WTC11 (cell line): Measurements from ENCODE around the gene YIPF6. TPM values are rescaled to one million over a fixed set of nuclear protein-coding genes. Genes with fewer than 3 reads are reported as not detected.
A peak's percentile ranks its signal among the peaks of the same experiment; 100 is the strongest.
"Not testable (repeated sequence)": the region's sequence is repeated elsewhere in the genome, so short reads cannot be mapped to it uniquely, and the experiment has no call there.

Experiments
- ATAC-seq: fragments of 200-7000 bp; cut with Tn5 transposase; 2 replicates; pipeline ENCODE4 v1.10.0; 2021; ENCODE audit warnings: mild to moderate bottlenecking, moderate library complexity
- CTCF ChIA-PET: fragments of 300-600 bp; sonication (Branson Sonifier 250); formaldehyde crosslinking; loops from one replicate; lab custom pipeline; 2021; ENCODE audit warnings: antibody characterized with exemption; lab: Charles Lee
- POLR2A ChIA-PET: fragments of 350-600 bp; sonication (Branson Sonifier 250); formaldehyde crosslinking; loops from one replicate; lab custom pipeline; 2021; ENCODE audit warnings: antibody characterized with exemption; lab: Charles Lee
- DNase-seq: peaks from one replicate; pipeline ENCODE4 v3.0.0; 2021; ENCODE audit warnings: low spot score
- H3K27ac Mint-ChIP-seq: 2 replicates; pipeline ENCODE4 v1.8.0; 2021; ENCODE audit warnings: mixed read lengths
- H3K27me3 Mint-ChIP-seq: 2 replicates; pipeline ENCODE4 v1.8.0; 2021; ENCODE audit warnings: low read depth, mild to moderate bottlenecking, moderate library complexity, mixed read lengths
- H3K36me3 Mint-ChIP-seq: 2 replicates; pipeline ENCODE4 v1.8.0; 2021; ENCODE audit warnings: mixed read lengths
- H3K4me1 Mint-ChIP-seq: 2 replicates; pipeline ENCODE4 v1.8.0; 2022; ENCODE audit warnings: mixed read lengths
- H3K4me3 Mint-ChIP-seq: 2 replicates; pipeline ENCODE4 v1.8.0; 2021; ENCODE audit warnings: mild to moderate bottlenecking, moderate library complexity, mixed read lengths
- H3K9me3 Mint-ChIP-seq: 2 replicates; pipeline ENCODE4 v1.8.0; 2021; ENCODE audit warnings: mixed read lengths
- E2F4 ChIP-seq: sonication (generic); formaldehyde crosslinking; IDR thresholded peaks from 2 replicates; pipeline ENCODE4 v1.8.1; 2022; ENCODE audit warnings: low read depth, mild to moderate bottlenecking, moderate library complexity, missing genetic modification reagents, borderline replicate concordance
- ELF4 ChIP-seq: sonication (generic); formaldehyde crosslinking; IDR thresholded peaks from 2 replicates; pipeline ENCODE4 v1.8.1; 2022; ENCODE audit warnings: low read depth, mild to moderate bottlenecking, moderate library complexity, missing genetic modification reagents
- FOXP1 ChIP-seq: sonication (generic); formaldehyde crosslinking; IDR thresholded peaks from 2 replicates; pipeline ENCODE4 v1.8.0; 2022; ENCODE audit warnings: missing genetic modification reagents, mild to moderate bottlenecking, moderate library complexity, borderline replicate concordance
- GRHL2 ChIP-seq: fragments of 250-450 bp; sonication (Bioruptor Pico); IDR thresholded peaks from 2 replicates; pipeline ENCODE4 v1.8.0; 2022; ENCODE audit warnings: mild to moderate bottlenecking, moderate library complexity; ENCODE audit not compliant: insufficient replicate concordance, severe bottlenecking
- GTF2I ChIP-seq: fragments of 250-450 bp; sonication (Bioruptor Pico); conservative IDR thresholded peaks from 2 replicates; pipeline ENCODE4 v1.4.0; 2021; ENCODE audit warnings: mild to moderate bottlenecking
- KAT7 ChIP-seq: sonication (generic); formaldehyde crosslinking; IDR thresholded peaks from 2 replicates; pipeline ENCODE4 v1.8.1; 2023; ENCODE audit warnings: missing genetic modification reagents, mild to moderate bottlenecking, borderline replicate concordance
- MLX ChIP-seq: sonication (generic); formaldehyde crosslinking; IDR thresholded peaks from 2 replicates; pipeline ENCODE4 v1.8.1; 2023; ENCODE audit warnings: mild to moderate bottlenecking, missing genetic modification reagents, moderate library complexity
- MXD4 ChIP-seq: fragments of 250-450 bp; sonication (Bioruptor Pico); IDR thresholded peaks from 2 replicates; pipeline ENCODE4 v1.8.0; 2021; ENCODE audit warnings: mild to moderate bottlenecking, moderate library complexity, borderline replicate concordance
- MYBL2 ChIP-seq: sonication (generic); formaldehyde crosslinking; IDR thresholded peaks from 2 replicates; pipeline ENCODE4 v1.8.1; 2023; ENCODE audit warnings: mild to moderate bottlenecking, moderate library complexity, missing genetic modification reagents
- NFE2L1 ChIP-seq: sonication (generic); formaldehyde crosslinking; IDR thresholded peaks from 2 replicates; pipeline ENCODE4 v1.8.1; 2023; ENCODE audit warnings: missing genetic modification reagents
- NR2C2 ChIP-seq: sonication (generic); formaldehyde crosslinking; IDR thresholded peaks from 2 replicates; pipeline ENCODE4 v1.8.0; 2022; ENCODE audit warnings: mild to moderate bottlenecking, missing genetic modification reagents
- NR3C1 ChIP-seq: sonication (generic); formaldehyde crosslinking; conservative IDR thresholded peaks from 2 replicates; pipeline ENCODE4 v1.8.1; 2023; ENCODE audit warnings: low read depth, mild to moderate bottlenecking, missing genetic modification reagents
- SMAD3 ChIP-seq: sonication (generic); formaldehyde crosslinking; IDR thresholded peaks from 2 replicates; pipeline ENCODE4 v1.8.0; 2022; ENCODE audit warnings: missing genetic modification reagents, mild to moderate bottlenecking, borderline replicate concordance
- STAT6 ChIP-seq: sonication (generic); formaldehyde crosslinking; conservative IDR thresholded peaks from 2 replicates; pipeline ENCODE4 v1.8.1; 2023; ENCODE audit warnings: mild to moderate bottlenecking, low read depth, missing genetic modification reagents, moderate library complexity
- USF1 ChIP-seq: sonication (generic); formaldehyde crosslinking; IDR thresholded peaks from 2 replicates; pipeline ENCODE4 v1.8.0; 2022; ENCODE audit warnings: mild to moderate bottlenecking, missing genetic modification reagents
- USF2 ChIP-seq: sonication (generic); formaldehyde crosslinking; IDR thresholded peaks from 2 replicates; pipeline ENCODE4 v1.8.1; 2023; ENCODE audit warnings: mild to moderate bottlenecking, missing genetic modification reagents, moderate library complexity
- ZBTB21 ChIP-seq: sonication (generic); formaldehyde crosslinking; IDR thresholded peaks from 2 replicates; pipeline ENCODE4 v1.8.1; 2023; ENCODE audit warnings: mild to moderate bottlenecking, missing genetic modification reagents, borderline replicate concordance
- ZMAT4 ChIP-seq: fragments of 250-450 bp; sonication (Bioruptor Pico); IDR thresholded peaks from 2 replicates; pipeline ENCODE4 v1.9.0; 2021; ENCODE audit warnings: mild to moderate bottlenecking
- ZNF281 ChIP-seq: sonication (generic); formaldehyde crosslinking; IDR thresholded peaks from 2 replicates; pipeline ENCODE4 v1.8.0; 2023; ENCODE audit warnings: mild to moderate bottlenecking, missing genetic modification reagents
- total RNA-seq: library from RNA; stranded (reverse); gene quantifications from 3 replicates; pipeline ENCODE4 v1.2.3, GENCODE V29; 2021

Gene YIPF6
- total RNA-seq, 1 experiment from 2014 or later = 34.2 TPM

GRCh38 chrX:68490644-68491043 is 8.2 kb upstream of the YIPF6 start:
- peak; percentile 93 for ATAC-seq
- Mint-ChIP-seq H3K4me3 (no peak overlapping the region), H3K9me3 (no peaks in the 10 kb centered on the region), H3K27ac (no peak overlapping the region), H3K36me3 (no peaks in the 10 kb centered on the region), H3K27me3 (no peaks in the 10 kb centered on the region), H3K4me1 (no peaks in the 10 kb centered on the region)
- DNase-seq = no peak
- ChIA-PET POLR2A (no interaction called here), CTCF (interaction anchor here (0.5 to 1.5 kb wide), 3 partner anchors 16 to 294 kb away, joined by 4 to 11 read pairs (median 4); no protein-coding TSS in a partner anchor)
- TF ChIP-seq FOXP1 (CRISPR knock-in tag) (no peak), NR2C2 (no peak), STAT6 (no peak), ZMAT4 (no peak), SMAD3 (CRISPR knock-in tag) (no peak)

- Mint-ChIP-seq H3K9me3 (no peaks in the 10 kb centered on the region), H3K36me3 (no peaks in the 10 kb centered on the region), H3K27me3 (no peaks in the 10 kb centered on the region), H3K27ac (no peak overlapping the region), H3K4me3 (no peak overlapping the region)
- no peak for ATAC-seq
- CTCF ChIA-PET = no interaction called here
- no peak for DNase-seq
- TF ChIP-seq MXD4 (CRISPR knock-in tag) (no peak), MLX (no peak), USF2 (CRISPR knock-in tag) (no peak), ELF4 (no peak)
- TF ChIP-seq, all 79 proteins: peak for 0
- no peaks in the 10 kb centered on the region for H3K4me1 Mint-ChIP-seq
- POLR2A ChIA-PET = no interaction called here
Observed at GRCh38 chrX:68492583-68492982, 6.3 kb upstream of the YIPF6 start.

- not testable (repeated sequence) for ATAC-seq, H3K36me3 Mint-ChIP-seq, DNase-seq
Observed at GRCh38 chrX:68493776-68494175, 5.1 kb upstream of the YIPF6 start.

GRCh38 chrX:68498044-68498507 is 775 bp upstream of the YIPF6 start:
- Mint-ChIP-seq H3K36me3 (peaks cover under 1% of the 10 kb centered on the region; the same call in 1 of the 2 replicates), H3K27me3 (no peaks in the 10 kb centered on the region), H3K4me1 (peaks cover 2% of the 10 kb centered on the region; the same call in 1 of the 2 replicates), H3K27ac (peak overlapping the region; percentile 98), H3K4me3 (peak overlapping the region; percentile 93), H3K9me3 (no peaks in the 10 kb centered on the region)
- CTCF ChIA-PET = interaction anchor here (1.0 to 1.3 kb wide), 2 partner anchors 213 to 301 kb away, joined by 4 to 5 read pairs; no protein-coding TSS in a partner anchor
- ATAC-seq (peak; percentile 26), DNase-seq (no peak)
- POLR2A ChIA-PET = interaction anchor here (0.6 kb wide), 2 partner anchors 71 to 166 kb away, joined by 3 read pairs; no protein-coding TSS in a partner anchor
- no peak for TF ChIP-seq NR3C1 (CRISPR knock-in tag)
- TF ChIP-seq ZNF281 = no peak
- TF ChIP-seq USF1 (CRISPR knock-in tag) = no peak
- no peak for TF ChIP-seq E2F4 (CRISPR knock-in tag)
- no peak for TF ChIP-seq ELF4
- TF ChIP-seq GTF2I (CRISPR knock-in tag) = no peak
- no peak for TF ChIP-seq ZBTB21
- no peak for TF ChIP-seq NFE2L1 (CRISPR knock-in tag)
- no peak for TF ChIP-seq KAT7 (CRISPR knock-in tag)
- no peak for TF ChIP-seq GRHL2 (CRISPR knock-in tag)
- TF ChIP-seq MYBL2 = no peak

More at GRCh38 chrX:68493776-68494175, 5.1 kb upstream of the YIPF6 start:
- POLR2A ChIA-PET, CTCF ChIA-PET, H3K4me1 Mint-ChIP-seq, H3K9me3 Mint-ChIP-seq, H3K4me3 Mint-ChIP-seq, H3K27ac Mint-ChIP-seq, H3K27me3 Mint-ChIP-seq: not testable (repeated sequence)
